ENCODE measurements around the gene DNMT3L. TPM values are rescaled to one million over a fixed set of nuclear protein-coding genes. Genes with fewer than 3 reads are reported as not detected.
A peak's percentile ranks its signal among the peaks of the same experiment; 100 is the strongest.
"Not testable (repeated sequence)": the region's sequence is repeated elsewhere in the genome, so short reads cannot be mapped to it uniquely, and the experiment has no call there.

DNMT3L gene
- total RNA-seq, 1 donor from 2014 or later = not detected

- DNase-seq (no peak), ATAC-seq (no peak)
- intact Hi-C loops (cut with DNase I) = no loop called here
- Histone ChIP-seq H3K27ac (no peak overlapping the region), H3K4me1 (peaks cover 52% of the 10 kb centered on the region), H3K4me3 (no peak overlapping the region), H3K9me3 (no peaks in the 10 kb centered on the region), H3K27me3 (ENCODE audit: low read depth) (no peaks in the 10 kb centered on the region), H3K36me3 (peaks cover 12% of the 10 kb centered on the region)
- TF ChIP-seq, protein P1, sequence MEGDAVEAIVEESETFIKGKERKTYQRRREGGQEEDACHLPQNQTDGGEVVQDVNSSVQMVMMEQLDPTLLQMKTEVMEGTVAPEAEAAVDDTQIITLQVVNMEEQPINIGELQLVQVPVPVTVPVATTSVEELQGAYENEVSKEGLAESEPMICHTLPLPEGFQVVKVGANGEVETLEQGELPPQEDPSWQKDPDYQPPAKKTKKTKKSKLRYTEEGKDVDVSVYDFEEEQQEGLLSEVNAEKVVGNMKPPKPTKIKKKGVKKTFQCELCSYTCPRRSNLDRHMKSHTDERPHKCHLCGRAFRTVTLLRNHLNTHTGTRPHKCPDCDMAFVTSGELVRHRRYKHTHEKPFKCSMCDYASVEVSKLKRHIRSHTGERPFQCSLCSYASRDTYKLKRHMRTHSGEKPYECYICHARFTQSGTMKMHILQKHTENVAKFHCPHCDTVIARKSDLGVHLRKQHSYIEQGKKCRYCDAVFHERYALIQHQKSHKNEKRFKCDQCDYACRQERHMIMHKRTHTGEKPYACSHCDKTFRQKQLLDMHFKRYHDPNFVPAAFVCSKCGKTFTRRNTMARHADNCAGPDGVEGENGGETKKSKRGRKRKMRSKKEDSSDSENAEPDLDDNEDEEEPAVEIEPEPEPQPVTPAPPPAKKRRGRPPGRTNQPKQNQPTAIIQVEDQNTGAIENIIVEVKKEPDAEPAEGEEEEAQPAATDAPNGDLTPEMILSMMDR (IDR thresholded peaks at IDR 0.05) = no peak
Measured at GRCh38 chr21:44304011-44304616, 42.4 kb upstream of the DNMT3L start.

GRCh38 chr21:44303490-44303981, 41.8 kb upstream of the DNMT3L start:
- Histone ChIP-seq H3K36me3 (peaks cover 12% of the 10 kb centered on the region), H3K4me3 (no peak overlapping the region), H3K4me1 (peaks cover 58% of the 10 kb centered on the region), H3K27ac (no peak overlapping the region), H3K27me3 (ENCODE audit: low read depth) (no peaks in the 10 kb centered on the region), H3K9me3 (no peaks in the 10 kb centered on the region)
- TF ChIP-seq, protein P1 (IDR thresholded peaks at IDR 0.05) = no peak
- intact Hi-C loops (cut with DNase I) = no loop called here
- no peak for DNase-seq
- ATAC-seq = no peak

GRCh38 chr21:44302573-44303401, 41.1 kb upstream of the DNMT3L start:
- H3K4me1 ChIP-seq = peaks cover 63% of the 10 kb centered on the region
- intact Hi-C loops (cut with DNase I); H3K4me3 ChIP-seq: not testable (repeated sequence)

DNA sequence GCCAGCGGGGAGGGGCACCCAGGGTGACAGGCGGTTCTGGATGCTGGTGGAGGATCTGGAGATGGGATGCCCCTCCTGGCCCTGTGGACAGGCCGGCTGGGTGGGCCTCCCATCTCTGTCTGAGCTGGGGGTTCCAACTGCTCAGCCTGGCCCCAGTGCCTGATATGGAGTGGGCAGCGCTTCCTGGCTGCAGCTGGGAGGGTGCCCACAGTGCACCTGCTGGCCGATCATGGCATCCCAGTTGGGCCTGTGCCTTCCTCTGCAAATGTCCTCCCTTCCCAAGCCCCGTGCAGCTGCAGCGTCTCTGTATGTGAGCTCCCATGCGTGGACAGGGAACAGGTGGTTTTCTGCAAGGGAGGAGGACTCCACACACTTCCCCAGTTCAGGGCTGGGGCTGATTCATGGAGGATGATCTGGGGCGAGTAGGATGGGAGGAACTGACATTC, 40.3 kb upstream of the DNMT3L start:
- Histone ChIP-seq H3K9me3 (no peaks in the 10 kb centered on the region), H3K4me3 (no peak overlapping the region), H3K27ac (no peak overlapping the region), H3K27me3 (ENCODE audit: low read depth) (no peaks in the 10 kb centered on the region), H3K4me1 (peaks cover 68% of the 10 kb centered on the region), H3K36me3 (peaks cover under 1% of the 10 kb centered on the region)
- intact Hi-C loops (cut with DNase I) = no loop called here
- TF ChIP-seq, protein P1 (IDR thresholded peaks at IDR 0.05) = no peak
- ATAC-seq (no peak), DNase-seq (no peak)

More at GRCh38 chr21:44302573-44303401, 41.1 kb upstream of the DNMT3L start:
- H3K27me3 ChIP-seq (ENCODE audit: low read depth); ATAC-seq; DNase-seq; H3K36me3 ChIP-seq; H3K27ac ChIP-seq; H3K9me3 ChIP-seq: not testable (repeated sequence)
- TF ChIP-seq, protein P1 (IDR thresholded peaks at IDR 0.05) = peak; percentile 15

- ATAC-seq = no peak
Measured at GRCh38 chr21:44301141-44301540, 39.4 kb upstream of the DNMT3L start.

More at GRCh38 chr21:44301141-44301540, 39.4 kb upstream of the DNMT3L start:
- intact Hi-C loops (cut with DNase I) = no loop called here
- Histone ChIP-seq H3K27ac (peak overlapping the region; percentile 95), H3K4me1 (peaks cover 68% of the 10 kb centered on the region), H3K4me3 (peak overlapping the region; percentile 78), H3K9me3 (no peaks in the 10 kb centered on the region), H3K27me3 (ENCODE audit: low read depth) (no peaks in the 10 kb centered on the region), H3K36me3 (no peaks in the 10 kb centered on the region)
- DNase-seq = no peak
- TF ChIP-seq, protein P1 (IDR thresholded peaks at IDR 0.05) = no peak
